Body of pancreas (tissue), 4 donors: ENCODE data around the gene TNRC6C.

Experiments used
- CTCF ChIP-seq, 7 experiments: fragments of 450-650 bp in 4 of 7; fragments of 200-600 bp in 3 of 7; sonication (generic) in 3 of 7; IDR thresholded peaks; one replicate each; pipeline ENCODE4 v1.5.1; 2016 to 2019; ENCODE audit warnings: antibody characterized with exemption in 7 of 7
- POLR2A ChIP-seq, 3 donors: fragments of 450-650 bp; IDR thresholded peaks; one replicate each; pipeline ENCODE4 v1.6.1; 2016; ENCODE audit warnings: antibody characterized with exemption in 3 of 3, mild to moderate bottlenecking in 2 of 3

- TF ChIP-seq CTCF (IDR thresholded peaks at IDR 0.05) (no peak), POLR2A (IDR thresholded peaks at IDR 0.05) (no peak)
These were observed 17.5 kb upstream of the TNRC6C start for GRCh38 chr17:77941004-77941403.
